Transverse colon (tissue), 3 donors: ENCODE data around the gene TIMP3.

ENCODE experiments used
- EP300 ChIP-seq: sonication (generic); formaldehyde crosslinking; IDR thresholded peaks from one replicate; pipeline ENCODE4 v1.6.1; 2017; ENCODE audit warnings: antibody characterized with exemption, low read depth
- POLR2A ChIP-seq: fragments of 450-650 bp; IDR thresholded peaks from one replicate; pipeline ENCODE4 v1.6.1; 2016; ENCODE audit warnings: antibody characterized with exemption, mild to moderate bottlenecking, moderate library complexity
- TF ChIP-seq, protein P1 (sequence below), 5 experiments: fragments of 200-600 bp in 3 of 5; fragments of 450-650 bp in 2 of 5; sonication (generic) in 3 of 5; IDR thresholded peaks; 1 replicate in 2 of 5; 2 replicates in 3 of 5; pipeline ENCODE4 v1.5.1; 2016 to 2017; ENCODE audit warnings: antibody characterized with exemption in 5 of 5, inconsistent platforms in 3 of 5, mild to moderate bottlenecking in 2 of 5, moderate library complexity in 1 of 5

DNA sequence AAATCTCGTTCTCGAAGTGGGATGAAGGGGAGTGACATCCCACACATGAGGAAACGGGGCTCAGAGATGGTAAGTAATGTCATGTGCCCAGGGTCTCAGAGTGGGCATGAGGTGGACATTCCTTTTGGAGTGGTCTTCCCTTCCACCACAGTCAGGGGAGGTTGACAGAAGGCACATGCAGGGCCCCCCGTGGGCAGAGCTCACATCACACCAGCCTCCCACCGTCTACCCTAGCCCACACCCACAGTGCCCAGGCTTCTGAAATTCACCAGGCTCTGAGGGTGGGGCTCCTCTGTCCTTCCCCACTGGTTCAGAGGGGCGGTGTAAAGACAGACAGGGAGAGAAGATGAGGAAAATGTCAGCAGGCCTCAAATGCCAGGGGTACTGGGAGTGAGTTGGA, 41.1 kb upstream of the TIMP3 start:
- TF ChIP-seq, protein P1, sequence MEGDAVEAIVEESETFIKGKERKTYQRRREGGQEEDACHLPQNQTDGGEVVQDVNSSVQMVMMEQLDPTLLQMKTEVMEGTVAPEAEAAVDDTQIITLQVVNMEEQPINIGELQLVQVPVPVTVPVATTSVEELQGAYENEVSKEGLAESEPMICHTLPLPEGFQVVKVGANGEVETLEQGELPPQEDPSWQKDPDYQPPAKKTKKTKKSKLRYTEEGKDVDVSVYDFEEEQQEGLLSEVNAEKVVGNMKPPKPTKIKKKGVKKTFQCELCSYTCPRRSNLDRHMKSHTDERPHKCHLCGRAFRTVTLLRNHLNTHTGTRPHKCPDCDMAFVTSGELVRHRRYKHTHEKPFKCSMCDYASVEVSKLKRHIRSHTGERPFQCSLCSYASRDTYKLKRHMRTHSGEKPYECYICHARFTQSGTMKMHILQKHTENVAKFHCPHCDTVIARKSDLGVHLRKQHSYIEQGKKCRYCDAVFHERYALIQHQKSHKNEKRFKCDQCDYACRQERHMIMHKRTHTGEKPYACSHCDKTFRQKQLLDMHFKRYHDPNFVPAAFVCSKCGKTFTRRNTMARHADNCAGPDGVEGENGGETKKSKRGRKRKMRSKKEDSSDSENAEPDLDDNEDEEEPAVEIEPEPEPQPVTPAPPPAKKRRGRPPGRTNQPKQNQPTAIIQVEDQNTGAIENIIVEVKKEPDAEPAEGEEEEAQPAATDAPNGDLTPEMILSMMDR (IDR thresholded peaks at IDR 0.05), result no peak
- TF ChIP-seq POLR2A (no peak), EP300 (no peak)
